OCI-LY1 (cell line): ENCODE measurements around the gene SCN5A.

Experiments used
- H2AFZ ChIP-seq: fragments of 200-600 bp; sonication (generic), shearing (Covaris generic); 2 replicates; pipeline ENCODE4 v1.6.0; 2014; ENCODE audit warnings: antibody characterized with exemption, mild to moderate bottlenecking, low read length
- H3F3A ChIP-seq: fragments of 200-600 bp; sonication (generic), shearing (Covaris generic); 2 replicates; pipeline ENCODE4 v1.6.0; 2014; ENCODE audit warnings: mild to moderate bottlenecking, antibody characterized with exemption, low read length, moderate library complexity; ENCODE audit not compliant: insufficient read depth
- H3K27ac ChIP-seq: fragments of 200-600 bp; sonication (generic); 2 replicates; pipeline ENCODE4 v1.5.1; 2014; ENCODE audit warnings: low read length, mixed run types, mild to moderate bottlenecking, low read depth; ENCODE audit not compliant: poor library complexity, severe bottlenecking
- H3K27me3 ChIP-seq: fragments of 200-600 bp; sonication (generic); 2 replicates; pipeline ENCODE4 v1.6.0; 2014; ENCODE audit warnings: antibody characterized with exemption, mild to moderate bottlenecking, low read length, moderate library complexity; ENCODE audit not compliant: insufficient read depth
- H3K36me3 ChIP-seq: fragments of 200-600 bp; sonication (generic); 2 replicates; pipeline ENCODE4 v1.6.1; 2014; ENCODE audit warnings: mild to moderate bottlenecking, antibody characterized with exemption, low read length, moderate library complexity, mixed read lengths; ENCODE audit not compliant: insufficient read depth
- H3K4me1 ChIP-seq: fragments of 200-600 bp; sonication (generic); 2 replicates; pipeline ENCODE4 v1.5.1; 2014; ENCODE audit warnings: mild to moderate bottlenecking, low read length, moderate library complexity; ENCODE audit not compliant: insufficient read depth, severe bottlenecking
- H3K4me2 ChIP-seq: fragments of 200-600 bp; sonication (generic), shearing (Covaris generic); 2 replicates; pipeline ENCODE4 v1.6.1; 2014; ENCODE audit warnings: low read length
- H3K4me3 ChIP-seq: fragments of 200-600 bp; sonication (generic); 2 replicates; pipeline ENCODE4 v1.5.1; 2014; ENCODE audit warnings: low read length, low read depth, mild to moderate bottlenecking, mixed read lengths; ENCODE audit not compliant: poor library complexity, severe bottlenecking
- H3K79me2 ChIP-seq: fragments of 200-600 bp; shearing (Covaris generic); 2 replicates; pipeline ENCODE4 v1.6.1; 2016; ENCODE audit warnings: mixed run types, low read length, mixed read lengths; ENCODE audit not compliant: insufficient read depth
- H3K9ac ChIP-seq: fragments of 200-600 bp; sonication (generic), shearing (Covaris generic); 2 replicates; pipeline ENCODE4 v1.6.1; 2014; ENCODE audit warnings: mild to moderate bottlenecking, low read length, mixed read lengths
- H3K9me2 ChIP-seq: fragments of 200-600 bp; sonication (generic), shearing (Covaris generic); 2 replicates; pipeline ENCODE4 v1.6.1; 2014; ENCODE audit warnings: low read depth, mild to moderate bottlenecking, low read length, mixed read lengths
- H3K9me3 ChIP-seq: fragments of 200-600 bp; shearing (Covaris generic); 2 replicates; pipeline ENCODE4 v1.6.1; 2014; ENCODE audit warnings: low read length, mixed read lengths
- H4K20me1 ChIP-seq: fragments of 200-600 bp; sonication (generic), shearing (Covaris generic); 2 replicates; pipeline ENCODE4 v1.6.0; 2016; ENCODE audit warnings: mild to moderate bottlenecking, low read length; ENCODE audit not compliant: insufficient read depth
- CTCF ChIP-seq: fragments of 200-600 bp; sonication (generic), shearing (Covaris generic); IDR thresholded peaks from 2 replicates; pipeline ENCODE4 v1.5.1; 2017; ENCODE audit warnings: mild to moderate bottlenecking, antibody characterized with exemption, low read length, moderate library complexity, mixed read lengths
- EZH2 ChIP-seq: fragments of 200-600 bp; sonication (generic), shearing (Covaris generic); IDR thresholded peaks from 2 replicates; pipeline ENCODE4 v1.8.0; 2017; ENCODE audit warnings: borderline replicate concordance, mixed run types, mild to moderate bottlenecking, antibody characterized with exemption, low read length, moderate library complexity, mixed read lengths

The SCN5A gene

GRCh38 chr3:38562467-38562925 lies 87.0 kb downstream of the SCN5A start:
- Histone ChIP-seq H3K27me3 (no peaks in the 10 kb centered on the region), H2AFZ (no peak overlapping the region), H3K27ac (no peak overlapping the region), H4K20me1 (no peaks in the 10 kb centered on the region), H3K9ac (no peak overlapping the region), H3K9me3 (no peaks in the 10 kb centered on the region), H3K4me3 (no peak overlapping the region), H3K4me2 (no peak overlapping the region), H3K36me3 (no peaks in the 10 kb centered on the region), H3K4me1 (no peaks in the 10 kb centered on the region), H3K79me2 (no peaks in the 10 kb centered on the region), H3K9me2 (no peaks in the 10 kb centered on the region), H3F3A (no peaks in the 10 kb centered on the region)
- TF ChIP-seq CTCF = no peak
- TF ChIP-seq EZH2 = no peak

- Histone ChIP-seq H3K9ac (no peak overlapping the region), H3K79me2 (no peaks in the 10 kb centered on the region), H3K27ac (no peak overlapping the region), H3K27me3 (no peaks in the 10 kb centered on the region), H3K4me2 (no peak overlapping the region), H4K20me1 (no peaks in the 10 kb centered on the region), H3K4me1 (no peaks in the 10 kb centered on the region), H3F3A (no peaks in the 10 kb centered on the region), H3K4me3 (no peak overlapping the region), H2AFZ (no peak overlapping the region), H3K9me3 (no peaks in the 10 kb centered on the region), H3K9me2 (no peaks in the 10 kb centered on the region), H3K36me3 (no peaks in the 10 kb centered on the region)
- TF ChIP-seq CTCF = no peak
- no peak for TF ChIP-seq EZH2
Observed at GRCh38 chr3:38561746-38562466, 87.6 kb downstream of the SCN5A start.

GRCh38 chr3:38560996-38561717 lies 88.3 kb downstream of the SCN5A start:
- Histone ChIP-seq H3K27ac (no peak overlapping the region), H3F3A (no peaks in the 10 kb centered on the region), H3K36me3 (no peaks in the 10 kb centered on the region), H3K9me3 (no peaks in the 10 kb centered on the region), H3K4me1 (no peaks in the 10 kb centered on the region), H3K9me2 (no peaks in the 10 kb centered on the region), H3K27me3 (no peaks in the 10 kb centered on the region), H3K9ac (no peak overlapping the region), H3K4me2 (no peak overlapping the region), H3K79me2 (no peaks in the 10 kb centered on the region), H2AFZ (no peak overlapping the region), H3K4me3 (no peak overlapping the region), H4K20me1 (no peaks in the 10 kb centered on the region)
- TF ChIP-seq CTCF (no peak), EZH2 (no peak)
